NOMO-1 treated with dmso at 0.1 percent for 144 hours (cell line): ENCODE measurements around the gene UBL4A.

ENCODE experiments used
- DNase-seq: peaks from one replicate; lab custom pipeline; 2025; ENCODE audit not compliant: unreplicated experiment; lab: John Stamatoyannopoulos, UW

UBL4A gene

GRCh38 chrX:154484255-154485149 lies 1.9 kb downstream of the UBL4A start:
- no peak for DNase-seq

DNA sequence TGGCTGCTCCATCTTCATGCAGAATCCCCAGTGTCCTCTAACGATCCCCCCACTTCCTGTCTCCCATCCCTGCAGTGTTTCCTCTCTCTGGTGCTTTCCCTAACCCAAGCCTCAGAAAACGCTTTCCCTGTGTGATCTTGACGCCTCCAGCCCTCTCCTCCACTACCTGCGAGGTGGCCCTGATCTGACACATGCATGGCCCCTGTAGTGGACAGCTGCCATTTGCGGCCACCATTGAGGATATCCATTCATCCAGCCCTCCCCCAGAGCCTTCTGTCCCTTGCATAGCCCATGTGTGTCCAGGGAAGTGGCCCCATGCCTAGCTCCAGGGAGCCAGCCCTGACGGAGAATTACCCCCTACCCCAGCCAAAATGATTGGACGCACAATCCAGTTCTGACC lies 3.1 kb downstream of the UBL4A start:
- DNase-seq: no peak

DNA sequence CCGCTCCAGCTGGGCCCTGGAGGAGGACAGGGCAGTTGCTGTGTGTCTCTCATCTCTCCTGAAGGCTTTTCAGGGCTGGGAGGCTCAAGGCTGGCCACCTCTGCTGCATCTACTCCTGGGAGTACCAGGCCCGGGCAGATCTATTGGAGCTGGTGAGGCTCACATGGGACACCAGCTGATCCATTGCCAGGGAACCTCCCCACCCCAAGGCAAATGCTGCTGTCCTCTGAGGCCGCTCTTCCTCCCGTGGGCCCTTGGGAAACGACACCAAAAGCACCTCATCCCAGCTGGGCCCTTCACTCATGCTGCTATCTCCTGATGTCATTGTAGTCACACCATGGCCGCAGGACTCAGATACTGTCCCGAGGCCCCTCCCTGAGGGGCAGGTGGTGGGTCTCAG lies 3.6 kb downstream of the UBL4A start:
- DNase-seq: no peak

DNA sequence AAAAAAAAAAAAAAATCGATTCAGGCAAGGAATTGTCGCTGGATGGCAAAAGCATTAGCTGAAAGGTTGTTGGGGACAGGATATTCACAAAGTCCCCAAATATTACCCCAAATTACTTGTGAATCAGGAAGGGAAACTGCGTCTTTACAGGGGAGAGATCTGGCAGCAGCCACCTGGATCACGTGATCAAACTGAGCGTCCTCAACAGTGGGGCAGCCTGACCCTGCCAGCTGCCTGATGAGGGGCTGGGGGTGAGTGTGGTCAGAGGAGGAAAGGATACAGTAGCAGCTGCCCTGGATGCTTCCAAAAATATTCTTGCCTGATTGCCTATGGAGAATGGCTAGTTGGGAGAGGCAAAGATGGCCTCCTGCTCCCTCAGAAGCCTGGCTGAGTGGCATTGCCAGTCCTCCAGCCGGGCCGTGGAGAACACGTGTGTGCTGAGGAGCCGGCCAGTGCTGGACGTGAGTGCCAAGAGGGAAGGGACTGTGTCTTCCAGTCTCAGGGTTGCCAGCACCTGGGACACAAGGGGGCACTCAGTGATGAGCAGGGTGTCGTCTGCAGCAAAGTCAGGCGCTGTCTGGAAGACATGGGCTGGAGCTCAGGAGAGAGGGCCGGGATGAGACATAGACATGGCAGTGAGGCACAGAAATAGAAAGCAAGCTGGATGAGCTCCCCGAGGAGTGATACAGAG lies 4.4 kb downstream of the UBL4A start:
- DNase-seq: no peak

- no peak for DNase-seq
Measured at GRCh38 chrX:154481195-154481594, 5.2 kb downstream of the UBL4A start.

GRCh38 chrX:154478728-154479622 lies 7.4 kb downstream of the UBL4A start, which contains the start of gene LAGE3:
Gene LAGE3 (minus strand): TSS chrX:154479281. CDS start chrX:154478915, 366 bp downstream.
- peak; percentile 73 for DNase-seq

- no peak for DNase-seq
Measured at GRCh38 chrX:154477891-154478477, 8.4 kb downstream of the UBL4A start.

DNA sequence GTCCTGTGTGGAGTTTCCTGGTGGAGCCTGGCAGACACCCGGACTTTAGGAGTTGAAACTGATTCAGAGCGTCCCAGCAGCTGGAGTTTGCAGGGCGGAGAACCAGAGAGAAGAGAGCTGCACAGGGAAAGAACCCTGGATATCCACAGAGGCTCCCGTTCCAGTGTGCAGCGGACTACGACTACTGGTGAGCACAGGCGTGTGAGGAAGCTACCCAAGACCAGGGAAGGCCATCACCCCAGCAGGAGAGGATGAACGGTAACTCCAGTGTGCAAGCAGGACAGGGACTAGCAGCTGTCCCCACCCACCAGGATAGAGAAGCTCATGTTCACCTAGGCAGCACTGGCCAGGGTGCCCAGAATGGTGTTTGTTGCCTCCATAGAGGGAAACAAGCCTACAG lies 9.6 kb downstream of the UBL4A start:
- DNase-seq: no peak

DNA sequence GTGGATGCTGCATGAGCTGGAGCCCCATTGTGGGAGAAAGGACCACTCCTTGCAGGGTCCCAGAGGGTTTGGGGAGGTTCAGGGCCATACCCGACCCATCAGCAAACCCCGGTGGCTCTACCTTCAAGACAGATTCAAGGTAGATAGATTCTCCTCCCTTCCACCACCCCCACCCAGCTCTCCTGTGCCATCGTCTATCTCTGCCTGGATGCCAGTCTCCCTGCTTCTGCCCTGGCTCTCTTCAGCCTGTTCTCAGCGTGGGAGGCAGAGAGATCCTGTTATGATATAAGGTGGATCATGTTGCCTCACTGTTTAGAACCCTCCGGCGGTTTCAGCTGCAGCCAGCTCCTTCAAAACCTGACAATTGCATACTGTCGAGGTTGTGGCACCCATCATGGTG lies 12.7 kb downstream of the UBL4A start:
- DNase-seq: no peak

DNA sequence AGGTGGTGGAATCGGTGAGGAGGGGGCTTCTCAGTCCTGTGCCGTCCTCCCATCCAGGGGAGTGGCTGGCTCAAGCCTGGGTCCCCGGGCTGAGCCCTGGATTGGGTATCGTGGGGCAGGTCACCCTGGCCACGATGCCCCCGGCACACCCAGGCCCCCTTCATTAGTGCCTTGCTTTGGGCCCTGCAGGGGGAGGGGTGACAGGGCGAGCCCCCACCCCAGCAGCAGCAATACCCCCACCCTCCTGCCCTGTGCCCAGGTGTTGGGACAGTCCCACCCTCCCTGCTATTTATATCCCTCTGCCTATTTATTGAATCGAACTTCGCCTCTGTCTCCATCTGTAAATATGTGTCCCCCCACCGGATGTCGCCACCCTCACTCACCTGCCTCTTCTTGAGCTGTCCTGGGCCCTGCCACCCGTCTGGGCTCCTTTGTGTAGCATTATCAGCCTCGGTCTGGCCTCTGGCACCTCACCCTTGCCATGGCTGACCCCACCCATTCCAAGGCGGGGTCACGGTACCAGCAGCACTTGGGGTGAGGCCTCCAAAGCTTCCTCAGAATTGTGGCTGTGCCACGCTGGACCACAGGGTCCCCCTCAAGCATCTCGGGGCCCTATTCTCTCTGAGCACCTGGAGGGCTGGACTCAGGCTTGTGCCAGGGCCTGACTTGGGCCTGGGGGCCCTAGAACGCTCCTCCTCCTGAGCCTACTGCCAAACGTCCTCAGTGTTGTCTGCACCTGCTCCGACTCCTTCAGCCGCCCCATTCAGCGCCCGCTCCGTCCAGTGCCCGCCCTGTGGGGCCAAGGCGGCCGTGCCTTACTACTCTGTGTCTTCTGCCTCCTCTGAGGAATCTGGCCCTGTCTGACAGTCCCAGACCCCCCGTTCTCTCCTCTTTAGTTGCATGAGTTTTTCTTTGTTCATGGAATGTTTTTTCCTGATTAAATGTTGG lies 13.5 kb downstream of the UBL4A start:
- no peak for DNase-seq

GRCh38 chrX:154471839-154472684 lies 14.4 kb downstream of the UBL4A start:
- DNase-seq: no peak

DNA sequence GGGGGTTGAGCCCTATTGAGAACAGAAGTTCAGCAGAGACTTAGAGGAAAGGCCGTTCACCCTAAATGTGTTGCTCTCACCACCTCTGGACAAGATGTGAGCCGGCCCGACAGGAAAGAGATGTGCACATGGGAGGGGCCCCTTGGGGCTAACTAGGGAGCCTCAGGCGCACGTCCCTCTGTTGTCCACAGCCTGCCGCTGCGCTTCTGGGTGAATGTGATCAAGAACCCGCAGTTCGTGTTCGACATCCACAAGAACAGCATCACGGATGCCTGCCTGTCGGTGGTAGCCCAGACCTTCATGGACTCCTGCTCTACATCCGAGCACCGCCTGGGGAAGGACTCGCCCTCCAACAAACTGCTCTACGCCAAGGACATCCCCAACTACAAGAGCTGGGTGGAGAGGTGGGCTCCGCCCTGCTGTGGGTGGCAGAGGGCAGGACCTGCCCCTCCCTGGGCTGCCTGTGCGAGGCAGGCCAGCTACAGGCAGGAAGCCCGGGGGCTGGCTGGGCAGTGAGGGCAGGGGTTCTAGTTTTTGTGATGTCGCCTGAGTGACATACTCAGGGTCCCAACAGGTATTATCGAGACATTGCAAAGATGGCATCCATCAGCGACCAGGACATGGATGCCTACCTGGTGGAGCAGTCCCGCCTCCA lies 15.4 kb downstream of the UBL4A start:
- no peak for DNase-seq

GRCh38 chrX:154470434-154470833 lies 16.0 kb downstream of the UBL4A start:
- DNase-seq: no peak

DNA sequence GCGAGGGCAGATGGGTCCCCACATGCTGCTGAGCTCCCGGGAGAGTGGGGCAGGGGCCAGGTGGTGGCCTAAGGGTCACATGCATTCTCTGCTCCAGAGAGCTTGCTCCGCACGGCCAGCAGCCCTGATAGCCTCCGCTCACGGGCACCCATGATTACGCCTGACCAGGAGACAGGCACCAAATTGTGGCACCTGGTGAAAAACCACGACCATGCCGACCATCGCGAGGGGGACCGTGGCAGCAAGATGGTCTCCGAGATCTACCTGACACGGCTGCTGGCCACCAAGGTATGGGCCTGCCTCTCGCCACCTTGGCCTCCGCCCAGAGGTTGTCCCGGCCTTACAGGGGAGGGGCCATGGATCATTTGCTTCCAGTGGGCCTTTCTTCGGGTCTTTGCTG lies 16.5 kb downstream of the UBL4A start:
- DNase-seq: no peak

DNA sequence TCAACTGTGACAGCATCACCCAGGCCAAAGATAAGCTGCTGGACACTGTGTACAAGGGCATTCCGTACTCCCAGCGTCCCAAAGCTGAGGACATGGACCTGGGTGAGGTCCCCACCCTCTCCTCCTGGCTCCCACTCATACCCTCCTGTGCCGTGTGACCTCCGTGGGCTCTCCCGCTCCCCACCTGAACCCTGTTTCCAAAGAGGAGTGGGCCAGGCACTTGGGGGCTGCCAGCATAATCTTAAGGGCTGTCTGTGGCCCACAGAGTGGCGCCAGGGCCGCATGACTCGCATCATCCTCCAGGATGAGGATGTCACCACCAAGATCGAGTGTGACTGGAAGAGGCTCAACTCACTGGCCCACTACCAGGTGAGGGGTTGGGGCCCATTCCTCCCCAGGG lies 17.3 kb downstream of the UBL4A start:
- no peak for DNase-seq

DNA sequence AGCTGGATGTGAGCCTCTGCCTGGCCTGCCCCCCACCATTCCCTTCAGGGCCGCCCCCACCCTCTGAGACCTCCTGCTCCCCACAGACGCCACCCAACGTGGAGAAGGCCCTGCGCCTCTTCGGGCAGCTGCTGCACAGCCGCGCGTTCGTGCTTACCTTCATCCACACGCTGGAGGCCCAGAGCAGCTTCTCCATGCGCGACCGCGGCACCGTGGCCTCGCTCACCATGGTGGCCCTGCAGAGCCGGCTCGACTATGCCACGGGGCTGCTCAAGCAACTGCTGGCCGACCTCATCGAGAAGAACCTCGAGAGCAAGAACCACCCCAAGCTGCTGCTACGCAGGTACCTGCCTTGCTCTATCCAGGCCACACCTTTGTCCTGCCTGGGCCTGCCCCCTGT lies 18.2 kb downstream of the UBL4A start:
- no peak for DNase-seq

DNA sequence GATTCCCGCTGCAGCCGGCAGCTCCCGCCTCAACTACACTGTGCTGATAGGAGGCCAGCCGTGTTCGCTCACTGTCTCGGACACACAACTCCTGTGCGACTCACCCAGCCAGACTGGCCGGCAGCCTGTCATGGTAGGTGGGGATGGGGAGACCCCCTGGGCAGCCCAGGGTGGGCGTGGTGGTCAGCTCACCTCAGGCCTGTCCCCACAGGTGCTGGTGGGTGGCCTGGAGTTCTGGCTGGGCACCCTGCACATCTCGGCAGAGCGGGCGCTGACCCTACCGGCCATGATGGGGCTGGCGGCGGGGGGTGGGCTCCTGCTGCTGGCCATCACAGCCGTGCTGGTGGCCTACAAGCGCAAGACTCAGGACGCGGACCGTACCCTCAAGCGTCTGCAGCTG lies 18.9 kb downstream of the UBL4A start:
- no peak for DNase-seq

- no peak for DNase-seq
Measured at GRCh38 chrX:154466907-154467306, 19.5 kb downstream of the UBL4A start.
